Ovary (tissue), 9 donors: Measurements from ENCODE around the gene DTNA. TPM values are rescaled to one million over a fixed set of nuclear protein-coding genes. Genes with fewer than 3 reads are reported as not detected.

ENCODE experiments used
- DNase-seq, 5 donors: peaks; one replicate each; pipeline ENCODE4 v3.0.0-alpha.2; 2019 to 2020
- H3K27ac ChIP-seq, 2 donors: fragments of 200-600 bp; one replicate each; pipeline versions ENCODE4 v1.5.1 to v1.8.0; 2019 to 2022
- H3K27me3 ChIP-seq: fragments of 200-600 bp; one replicate; pipeline ENCODE4 v1.8.0; 2022
- H3K36me3 ChIP-seq: fragments of 200-600 bp; sonication (generic); one replicate; pipeline ENCODE4 v1.5.1; 2019
- H3K4me1 ChIP-seq: one replicate; pipeline ENCODE4 v1.8.1; 2013; ENCODE audit warnings: mild to moderate bottlenecking, moderate library complexity; ENCODE audit not compliant: insufficient read depth
- H3K4me3 ChIP-seq: fragments of 200-600 bp; sonication (generic); one replicate; pipeline ENCODE4 v1.5.1; 2017
- H3K9me3 ChIP-seq, 2 donors: fragments of 200-600 bp in 1 of 2; sonication (generic) in 1 of 2; one replicate each; pipeline versions ENCODE4 v1.5.1 to v1.8.1; 2013 to 2019; ENCODE audit warnings: mild to moderate bottlenecking in 1 of 2, moderate library complexity in 1 of 2
- CTCF ChIP-seq, 3 donors: fragments of 450-650 bp in 2 of 3; fragments of 200-600 bp in 1 of 3; IDR thresholded peaks; one replicate each; pipeline versions ENCODE4 v1.5.1 to v1.8.0; 2016 to 2022; ENCODE audit warnings: antibody characterized with exemption in 3 of 3, mild to moderate bottlenecking in 1 of 3
- EP300 ChIP-seq: sonication (generic); formaldehyde crosslinking; IDR thresholded peaks from one replicate; pipeline ENCODE4 v1.6.1; 2017; ENCODE audit warnings: antibody characterized with exemption
- POLR2A ChIP-seq: fragments of 450-650 bp; IDR thresholded peaks from one replicate; pipeline ENCODE4 v1.6.1; 2017; ENCODE audit warnings: antibody characterized with exemption, mild to moderate bottlenecking, moderate library complexity
- WGBS, 3 donors: extraction: QIAGEN DNeasy Blood & Tissue Kit in 1 of 3; methylation state at CpG; one replicate each; pipeline versions ENCODE4 v1.1.5 to v1.1.7; 2013 to 2017; 5-methylcytosine and 5-hydroxymethylcytosine counted together
- intact Hi-C, 4 donors: fragments of 100-400 bp; cut with DNase I; formaldehyde crosslinking; loops; one replicate each; pipeline versions ENCODE4 v1.11.0 to v1.15.1; 2022 to 2023
- polyA plus RNA-seq, 2 donors: library from polyadenylated mRNA; stranded (reverse); fragments of 200-250 nt in 1 of 2; fragments of 350-450 nt in 1 of 2; fragmentation: Illumina TruSeq in 1 of 2; extraction: RNeasy Lipid Tissue Mini Kit (QIAGEN cat#74804) in 1 of 2; gene quantifications; one replicate each; pipeline ENCODE4 v1.2.3, GENCODE V29; 2013 to 2014
- total RNA-seq, 7 donors: library from RNA; depleted of rRNA in 2 of 7; stranded (reverse); fragments of >200 nt in 2 of 7; fragmentation: NEBNext Ultra II Directional in 3 of 7; extraction: Animal tissue kit (Norgen Biotek cat#: 25700) in 3 of 7; gene quantifications; one replicate each; pipeline versions ENCODE4 v1.1.0 to v1.2.4, GENCODE V29; 2016 to 2023
- donor health status: DM: no; HTN: no; CAD: no; lungs with moderate emphysema.
- donor health status: DM: no; HTN: no; CAD: no.
- donor health status: Bipolar disorder and iron deficiency.
- donor health status: DM: yes; HTN: yes; CAD: no.
- donor health status: DM: no; HTN: no; CAD: no.
- donor health status: DM: yes; HTN: yes; CAD: no.

The DTNA gene
- total and polyA plus RNA-seq, 9 donors, result 4.3 to 34.2 (median 18.4) TPM

DNA sequence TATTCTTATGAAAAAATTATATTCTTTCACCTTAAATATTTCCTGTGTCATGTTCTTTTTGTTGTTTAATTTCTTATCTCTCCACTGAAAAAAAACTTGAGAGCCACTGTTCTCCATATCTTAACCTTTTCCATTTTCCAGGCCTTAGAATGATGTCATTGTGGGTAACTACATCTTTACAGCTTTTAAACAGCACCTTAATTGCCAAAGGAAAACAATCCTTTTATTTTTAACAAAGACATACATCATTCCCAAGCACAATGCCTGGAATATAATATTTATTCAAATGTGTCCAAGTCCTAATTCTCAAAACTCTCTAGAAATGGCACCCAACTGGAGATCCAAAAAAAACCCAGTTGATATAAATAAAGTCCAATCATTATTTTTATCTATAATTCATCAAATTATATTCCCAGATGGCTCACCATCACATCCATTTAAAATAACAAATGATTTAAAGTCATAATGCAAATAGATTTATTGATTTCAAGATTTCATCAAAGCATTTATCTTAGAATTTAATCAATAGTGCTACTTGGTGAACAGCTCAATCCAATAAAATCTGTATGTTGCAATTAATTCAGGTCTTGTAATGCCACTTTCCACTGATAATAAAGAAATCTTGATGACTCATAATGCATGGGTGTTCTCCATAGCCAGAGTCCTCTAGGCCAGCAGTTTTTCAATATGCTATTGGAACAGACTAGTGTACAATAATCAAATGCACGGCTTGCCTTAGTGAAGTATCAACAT, 224.0 kb downstream of the DTNA start:
- intact Hi-C loops, result no loop called here
- DNase-seq, result no peak
- Histone ChIP-seq H3K4me1 (no peaks in the 10 kb centered on the region), H3K27me3 (no peaks in the 10 kb centered on the region), H3K27ac (no peak overlapping the region), H3K4me3 (no peak overlapping the region), H3K9me3 (no peaks in the 10 kb centered on the region), H3K36me3 (no peaks in the 10 kb centered on the region)
- no peak for TF ChIP-seq CTCF (IDR thresholded peaks at IDR 0.05)
- TF ChIP-seq POLR2A, result no peak
- no peak for TF ChIP-seq EP300
- 57 to 65% (median 64%) methylated on average over 1 of the region's 1 CpG for WGBS, 3 donors

DNA sequence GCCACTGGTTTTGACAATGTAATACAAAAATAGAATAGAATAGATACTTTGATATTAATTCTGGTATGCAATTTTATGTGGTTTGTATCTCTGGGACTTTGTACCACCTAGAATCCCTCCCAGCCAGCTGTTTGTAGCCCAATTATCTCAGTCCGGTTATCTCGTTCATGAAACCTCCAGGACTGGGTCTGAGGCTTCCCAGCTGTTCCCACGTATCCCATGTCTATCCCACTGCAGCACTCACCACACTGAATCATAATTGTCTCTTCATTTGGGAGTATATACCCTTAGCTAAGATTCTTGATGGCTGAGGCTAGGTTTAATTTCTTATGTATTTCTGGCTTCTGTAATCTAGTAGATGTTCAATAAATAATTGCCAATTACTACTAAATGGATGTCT, 226.7 kb downstream of the DTNA start:
- no peak for DNase-seq
- intact Hi-C loops, result no loop called here
- no peaks in the 10 kb centered on the region for H3K36me3 ChIP-seq
- no peak overlapping the region for H3K4me3 ChIP-seq
- no peaks in the 10 kb centered on the region for H3K27me3 ChIP-seq
- TF ChIP-seq CTCF (IDR thresholded peaks at IDR 0.05), result no peak
- TF ChIP-seq EP300, result no peak
- no peak for TF ChIP-seq POLR2A
- H3K4me1 ChIP-seq, result no peaks in the 10 kb centered on the region
- WGBS, 3 donors, result 8 to 11% (median 9%) methylated on average over 3 of the region's 3 CpGs
- no peak overlapping the region for H3K27ac ChIP-seq
- H3K9me3 ChIP-seq, result no peaks in the 10 kb centered on the region

DNA sequence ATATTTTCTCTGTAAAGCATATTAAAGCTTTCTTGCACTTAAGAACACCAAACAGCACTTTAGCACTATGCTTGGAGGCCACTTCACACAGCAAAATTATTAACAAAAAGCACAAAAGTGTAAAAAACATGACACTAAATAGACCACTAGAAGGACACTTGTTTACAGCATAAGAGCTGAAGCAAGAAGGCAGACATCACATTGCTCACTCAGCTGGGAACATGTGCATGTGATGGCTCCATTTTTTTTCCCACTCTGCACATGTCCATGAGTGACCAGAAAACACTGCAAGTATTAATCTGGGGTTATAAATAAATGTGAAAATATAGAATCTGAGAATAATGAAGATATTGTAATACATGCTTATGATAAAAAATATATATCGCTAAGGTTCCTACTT, 228.0 kb downstream of the DTNA start:
- no peak overlapping the region for H3K27ac ChIP-seq
- WGBS, 3 donors, result 90 to 99% (median 94%) methylated on average over 1 of the region's 1 CpG
- H3K9me3 ChIP-seq, result no peaks in the 10 kb centered on the region
- no peak overlapping the region for H3K4me3 ChIP-seq
- no peaks in the 10 kb centered on the region for H3K27me3 ChIP-seq
- intact Hi-C loops, result no loop called here
- TF ChIP-seq POLR2A (no peak), EP300 (no peak), CTCF (IDR thresholded peaks at IDR 0.05) (no peak)
- DNase-seq, result no peak
- no peaks in the 10 kb centered on the region for H3K4me1 ChIP-seq
- H3K36me3 ChIP-seq, result no peaks in the 10 kb centered on the region
